ENCODE results near the gene TMEM238.
A peak's percentile ranks its signal among the peaks of the same experiment; 100 is the strongest.
"Not testable (repeated sequence)": the region's sequence is repeated elsewhere in the genome, so short reads cannot be mapped to it uniquely, and the experiment has no call there.

TMEM238 gene

DNA sequence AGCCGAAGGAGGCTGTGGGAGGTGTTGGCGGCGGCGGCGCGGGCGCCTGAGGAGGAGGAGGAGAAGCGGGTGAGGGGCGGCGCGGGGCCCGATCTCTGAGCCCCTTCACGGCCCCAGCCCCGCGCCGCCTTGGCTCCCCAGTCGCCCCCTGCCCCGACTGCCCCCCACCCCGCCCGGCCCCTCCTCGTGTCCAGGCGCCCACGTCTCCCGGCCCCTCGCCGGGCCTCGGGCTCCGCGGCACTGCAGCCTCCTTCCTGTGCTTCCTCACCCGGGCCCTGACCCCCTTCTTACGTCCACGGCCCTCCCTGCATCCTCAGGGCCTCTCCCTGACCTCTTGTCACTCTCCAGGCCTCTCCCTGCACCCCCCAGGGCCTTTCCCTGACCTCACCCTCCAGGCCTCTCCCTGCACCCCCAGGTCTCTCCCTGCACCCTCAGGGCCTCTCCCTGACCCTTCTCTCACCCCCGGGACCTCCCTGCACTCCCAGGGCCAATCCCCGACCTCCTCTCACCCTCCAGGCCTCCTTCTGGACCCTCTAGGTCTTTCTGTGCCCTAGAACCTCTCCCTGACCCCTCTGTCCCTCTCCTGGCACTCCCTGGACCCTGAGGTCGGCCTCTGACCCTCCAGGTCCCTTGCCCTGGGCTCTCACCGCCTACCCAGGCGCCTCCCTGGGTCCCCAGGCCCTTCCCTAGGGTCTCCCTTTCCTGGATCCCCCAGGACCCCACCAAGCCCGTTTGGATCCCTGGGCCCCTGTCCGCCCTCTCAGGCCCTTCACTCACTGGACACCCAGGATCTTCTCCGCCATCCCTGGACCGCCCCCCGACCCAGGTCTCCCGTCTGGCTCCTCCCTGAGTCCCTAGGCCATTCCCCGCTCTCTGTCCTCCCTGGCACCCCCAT, 44.0 kb downstream of the TMEM238 start:
- peak; percentile 33 for DNase-seq (ENCODE audit: low spot score)

DNA sequence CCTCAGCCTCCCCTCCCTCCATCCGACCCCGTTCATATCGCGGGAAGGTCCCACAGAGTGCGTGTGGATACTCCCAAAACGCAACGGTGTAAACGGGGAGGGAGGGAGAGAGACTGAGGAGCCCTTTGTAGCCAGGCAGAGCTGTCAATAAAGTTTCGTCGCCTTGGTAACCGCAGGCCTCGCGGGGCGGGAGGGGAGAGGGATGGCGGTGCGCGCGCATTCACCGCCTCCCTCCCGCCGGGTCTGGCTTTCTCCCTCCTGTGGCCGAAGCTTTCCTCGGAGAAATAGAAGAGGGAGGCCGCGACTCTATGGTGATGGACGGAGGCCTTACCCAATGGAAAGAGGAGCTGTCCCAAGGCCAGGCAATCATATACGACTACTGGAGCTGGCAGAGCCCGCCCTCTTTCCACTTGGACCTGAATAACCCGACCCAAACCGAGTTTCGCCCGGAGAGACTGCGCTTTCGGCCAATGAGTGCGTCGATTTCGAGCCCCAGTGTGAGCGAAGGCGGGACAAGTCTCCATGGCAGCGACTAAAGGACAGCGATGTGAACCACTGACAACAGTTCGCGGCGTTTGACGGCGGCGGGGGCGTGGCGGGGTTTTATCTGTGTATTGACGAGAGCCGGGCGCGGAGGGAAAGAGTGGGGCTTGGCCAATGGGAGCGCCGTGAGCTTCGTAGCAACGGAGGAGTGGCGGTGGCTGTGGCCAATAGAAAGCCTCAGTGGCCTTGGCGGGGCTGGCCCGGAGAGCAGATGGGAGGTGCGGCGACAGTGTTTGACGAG, 44.8 kb downstream of the TMEM238 start, which contains the start of gene KMT5C:
KMT5C (plus strand) TSS at position 772 of the 784 bp plus-strand sequence. CDS start 2,061 bp downstream, outside the sequence.
- DNase-seq (ENCODE audit: low spot score) = peak; percentile 100

DNA sequence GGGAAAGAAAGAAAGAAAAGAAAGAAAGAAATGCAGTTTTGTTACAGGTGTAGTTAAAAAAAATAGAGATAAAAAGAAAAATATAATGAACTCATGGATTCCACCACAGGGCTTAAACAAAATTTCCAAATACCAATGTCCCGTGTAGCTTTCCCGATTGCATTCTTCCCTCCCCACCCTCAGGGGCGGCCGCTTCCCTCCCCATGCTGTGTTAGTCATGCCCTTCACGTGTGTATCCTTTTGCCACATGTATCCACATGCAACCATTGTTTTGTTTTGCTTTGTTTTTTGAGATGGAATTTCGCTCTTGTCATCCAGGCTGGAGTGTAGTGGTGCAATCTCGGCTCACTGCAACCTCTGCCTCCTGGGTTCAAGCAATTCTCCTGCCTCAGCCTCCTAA, 48.0 kb downstream of the TMEM238 start:
- DNase-seq (ENCODE audit: low spot score) = no peak

DNA sequence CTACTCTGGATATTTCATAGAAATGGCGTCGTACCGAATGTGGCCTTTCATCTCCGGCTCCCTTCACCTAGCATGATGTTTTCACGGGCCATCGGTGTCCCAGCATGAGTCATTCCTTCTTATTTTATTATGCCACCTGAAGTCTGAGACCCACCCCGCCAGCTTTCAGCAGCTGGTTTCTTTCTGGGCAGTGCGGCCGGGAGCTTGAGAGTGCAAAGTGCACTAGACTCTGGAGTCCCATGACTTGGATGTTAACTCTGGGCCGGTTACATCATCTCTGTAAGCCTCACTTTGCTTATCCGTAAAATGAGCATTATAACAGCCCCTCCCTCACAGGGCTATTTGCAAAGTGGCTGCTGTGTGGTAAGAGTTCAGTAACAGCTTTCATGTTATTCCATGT, 50.2 kb downstream of the TMEM238 start:
- DNase-seq (ENCODE audit: low spot score) = no peak

DNA sequence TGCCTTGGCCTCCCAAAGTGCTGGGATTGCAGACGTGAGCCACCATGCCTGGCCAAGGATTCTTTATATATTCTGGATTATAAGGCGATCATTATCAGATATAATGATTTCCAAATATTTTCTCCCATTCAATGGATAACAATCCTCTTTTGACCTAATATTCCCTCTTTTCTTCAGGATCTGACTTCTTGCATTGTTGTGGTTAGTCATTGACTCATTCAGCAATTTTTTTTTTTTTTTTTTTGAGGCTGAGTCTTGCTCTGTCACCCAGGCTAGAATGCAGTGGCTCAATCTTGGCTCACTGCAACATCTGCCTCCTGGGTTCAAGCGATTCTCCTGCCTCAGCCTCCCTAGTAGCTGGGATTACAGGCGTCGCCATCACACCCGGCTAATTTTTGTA, 54.3 kb downstream of the TMEM238 start:
- DNase-seq (ENCODE audit: low spot score) = not testable (repeated sequence)

Data from NAMALWA (cell line).